H1 (cell line): ENCODE data around the gene RPL37. TPM values are rescaled to one million over a fixed set of nuclear protein-coding genes. Genes with fewer than 3 reads are reported as not detected.

Experiments used
- ASH2L ChIP-seq: fragments of 200-600, 300-600 bp; sonication (generic); IDR thresholded peaks from one replicate; pipeline ENCODE4 v1.7.1; 2017; ENCODE audit warnings: low read length
- CHD1 ChIP-seq: IDR thresholded peaks from 2 replicates; pipeline ENCODE4 v1.6.1; 2012; ENCODE audit warnings: low read depth, low read length, improper control_type of control experiment
- CHD7 ChIP-seq: fragments of 300-600 bp; sonication (generic); IDR thresholded peaks from 2 replicates; pipeline ENCODE4 v1.7.1; 2012; ENCODE audit warnings: low read length, moderate library complexity, mild to moderate bottlenecking, inconsistent platforms; ENCODE audit not compliant: insufficient replicate concordance
- E2F6 ChIP-seq: IDR thresholded peaks from 2 replicates; pipeline ENCODE4 v1.6.1; 2012; ENCODE audit warnings: inconsistent platforms
- KDM1A ChIP-seq: fragments of 200-600, 300-600 bp; sonication (generic); IDR thresholded peaks from 2 replicates; pipeline ENCODE4 v1.7.1; 2016; ENCODE audit warnings: mild to moderate bottlenecking, low read length, borderline replicate concordance
- PHF8 ChIP-seq: fragments of 200-600 bp; sonication (generic); conservative IDR thresholded peaks from 2 replicates; pipeline ENCODE4 v1.7.1; 2012; ENCODE audit warnings: low read depth, mild to moderate bottlenecking, inconsistent platforms, low read length, moderate library complexity
- SIRT6 ChIP-seq: IDR thresholded peaks from one replicate; pipeline ENCODE4 v1.7.1; 2012; ENCODE audit warnings: low read length, inconsistent platforms
- TAF7 ChIP-seq: optimal IDR thresholded peaks from 2 replicates; pipeline ENCODE3; 2011; ENCODE audit warnings: low read depth, mild to moderate bottlenecking, inconsistent platforms, low read length, moderate library complexity, borderline replicate concordance
- YY1 ChIP-seq: IDR thresholded peaks from 2 replicates; pipeline ENCODE4 v1.6.1; 2011; ENCODE audit warnings: low read depth, mild to moderate bottlenecking, low read length
- polyA plus RNA-seq, 7 experiments: library from polyadenylated mRNA; depleted of rRNA in 3 of 7; stranded (reverse) in 5 of 7; unstranded in 2 of 7; fragments of >200 nt in 5 of 7; fragments of 200-250 nt in 2 of 7; gene quantifications; 1 replicate in 5 of 7; 2 replicates in 1 of 7; 4 replicates in 1 of 7; pipeline versions ENCODE4 v1.2.1 to v1.2.3, GENCODE V29; 2011 to 2013; ENCODE audit warnings: missing spikeins in 2 of 7, mixed read lengths in 2 of 7
- total RNA-seq: library from RNA; stranded (reverse); fragmentation: NEBNext Ultra II Directional; extraction: Animal tissue kit (Norgen Biotek cat#: 25700); gene quantifications from 2 replicates; pipeline ENCODE4 v1.2.1, GENCODE V29; 2021

RPL37 gene
- total and polyA plus RNA-seq, 2 of the 8 experiments (the other 6 are each of a cell fraction or from before 2014, with no cell fraction given) = 467 to 1,534 TPM

GRCh38 chr5:40866844-40867243 lies 31.8 kb upstream of the RPL37 start (continued):
- no peak for TF ChIP-seq CHD7
- no peak for TF ChIP-seq E2F6
- no peak for TF ChIP-seq YY1
- no peak for TF ChIP-seq SIRT6
- no peak for TF ChIP-seq TAF7
- TF ChIP-seq CHD1 = no peak
- no peak for TF ChIP-seq ASH2L
- no peak for TF ChIP-seq KDM1A
- no peak for TF ChIP-seq PHF8
